DND-41 (cell line): ENCODE data around the gene DOP1B.
"Not testable (repeated sequence)": the region's sequence is repeated elsewhere in the genome, so short reads cannot be mapped to it uniquely, and the experiment has no call there.

Source experiments
- ATAC-seq: fragments of 200-7000 bp; cut with Tn5 transposase; 3 replicates; pipeline ENCODE4 v1.9.1; 2021; ENCODE audit warnings: low read depth; ENCODE audit not compliant: insufficient read depth
- DNase-seq: peaks from one replicate; pipeline ENCODE4 v3.0.0-alpha.2; 2020
- H2AFZ ChIP-seq: 2 replicates; pipeline ENCODE4 v1.6.0; 2012; ENCODE audit warnings: low read depth, low read length
- H3K27ac ChIP-seq: 2 replicates; pipeline ENCODE4 v1.5.1; 2012; ENCODE audit warnings: low read length, inconsistent platforms
- H3K27me3 ChIP-seq: fragments of 200-600 bp; sonication (generic); 2 replicates; pipeline ENCODE4 v1.6.0; 2012; ENCODE audit warnings: low read length, mild to moderate bottlenecking, inconsistent platforms; ENCODE audit not compliant: insufficient read depth, poor library complexity
- H3K36me3 ChIP-seq: 2 replicates; pipeline ENCODE4 v1.5.1; 2012; ENCODE audit warnings: low read length, inconsistent platforms; ENCODE audit not compliant: insufficient read depth
- H3K4me1 ChIP-seq: 2 replicates; pipeline ENCODE4 v1.5.1; 2012; ENCODE audit warnings: mild to moderate bottlenecking, low read length; ENCODE audit not compliant: insufficient read depth
- H3K4me2 ChIP-seq: 2 replicates; pipeline ENCODE4 v1.6.0; 2012; ENCODE audit warnings: mild to moderate bottlenecking, moderate library complexity, low read length, inconsistent platforms; ENCODE audit not compliant: insufficient read depth
- H3K4me3 ChIP-seq, 2 experiments: fragments of 200-600 bp in 1 of 2; shearing (Covaris generic) in 1 of 2; 2 replicates each; pipeline ENCODE4 v1.5.1; 2012 to 2016; ENCODE audit warnings: inconsistent platforms in 2 of 2, low read length in 2 of 2, mild to moderate bottlenecking in 2 of 2, low read depth in 1 of 2, moderate library complexity in 1 of 2
- H3K79me2 ChIP-seq: 2 replicates; pipeline ENCODE4 v1.6.0; 2012; ENCODE audit warnings: low read length, inconsistent platforms; ENCODE audit not compliant: insufficient read depth
- H3K9ac ChIP-seq: 2 replicates; pipeline ENCODE4 v1.6.0; 2012; ENCODE audit warnings: low read depth, mild to moderate bottlenecking, inconsistent platforms, low read length, moderate library complexity
- H3K9me3 ChIP-seq: 2 replicates; pipeline ENCODE4 v1.5.1; 2012; ENCODE audit warnings: low read length, moderate library complexity, mild to moderate bottlenecking, inconsistent platforms; ENCODE audit not compliant: insufficient read depth, severe bottlenecking
- H4K20me1 ChIP-seq: 2 replicates; pipeline ENCODE4 v1.6.0; 2012; ENCODE audit warnings: low read length; ENCODE audit not compliant: insufficient read depth
- CTCF ChIP-seq: IDR thresholded peaks from 2 replicates; pipeline ENCODE4 v1.5.1; 2012; ENCODE audit warnings: borderline replicate concordance, low read length, moderate library complexity, mild to moderate bottlenecking; ENCODE audit not compliant: poor library complexity, severe bottlenecking; ENCODE audit errors: extremely low read depth
- EZH2 ChIP-seq: IDR thresholded peaks from 3 replicates; pipeline ENCODE4 v1.6.1; 2012; ENCODE audit warnings: borderline replicate concordance, low read depth, mild to moderate bottlenecking, moderate library complexity, low read length, inconsistent platforms; ENCODE audit not compliant: severe bottlenecking

Gene DOP1B

GRCh38 chr21:36199021-36199420 lies 42.4 kb downstream of the DOP1B start:
- no peaks in the 10 kb centered on the region for H4K20me1 ChIP-seq
- no peaks in the 10 kb centered on the region for H3K4me1 ChIP-seq
- H2AFZ ChIP-seq: no peak overlapping the region
- no peaks in the 10 kb centered on the region for H3K79me2 ChIP-seq
- no peaks in the 10 kb centered on the region for H3K27me3 ChIP-seq
- no peak overlapping the region for H3K4me2 ChIP-seq
- no peaks in the 10 kb centered on the region for H3K9me3 ChIP-seq
- H3K9ac ChIP-seq: no peak overlapping the region
- ATAC-seq: no peak
- peaks cover 7% of the 10 kb centered on the region; the same call in 1 of the 2 replicates for H3K36me3 ChIP-seq
- H3K27ac ChIP-seq: no peak overlapping the region
- no peak for DNase-seq
- TF ChIP-seq CTCF (no peak), EZH2 (no peak)
- H3K4me3 ChIP-seq: no peak overlapping the region

GRCh38 chr21:36199575-36199974 lies 43.0 kb downstream of the DOP1B start:
- H3K9me3 ChIP-seq, DNase-seq, H3K4me3 ChIP-seq, H3K27me3 ChIP-seq, H4K20me1 ChIP-seq, H2AFZ ChIP-seq, H3K9ac ChIP-seq, H3K27ac ChIP-seq, ATAC-seq, H3K36me3 ChIP-seq, H3K4me1 ChIP-seq, H3K79me2 ChIP-seq, H3K4me2 ChIP-seq: not testable (repeated sequence)

GRCh38 chr21:36200081-36200561 lies 43.5 kb downstream of the DOP1B start:
- Histone ChIP-seq H3K9ac (no peak overlapping the region), H3K9me3 (no peaks in the 10 kb centered on the region), H2AFZ (no peak overlapping the region), H3K4me2 (no peak overlapping the region), H3K4me3 (no peak overlapping the region), H3K36me3 (peaks cover 7% of the 10 kb centered on the region; the same call in 1 of the 2 replicates), H3K4me1 (no peaks in the 10 kb centered on the region), H3K27ac (no peak overlapping the region), H3K27me3 (no peaks in the 10 kb centered on the region), H3K79me2 (no peaks in the 10 kb centered on the region), H4K20me1 (no peaks in the 10 kb centered on the region)
- no peak for TF ChIP-seq EZH2
- TF ChIP-seq CTCF: no peak
- DNase-seq: no peak
- ATAC-seq: no peak

GRCh38 chr21:36202726-36203602 lies 46.3 kb downstream of the DOP1B start:
- H3K4me1 ChIP-seq: no peaks in the 10 kb centered on the region
- H3K4me3 ChIP-seq: no peak overlapping the region
- no peaks in the 10 kb centered on the region for H3K9me3 ChIP-seq
- H3K27me3 ChIP-seq: no peaks in the 10 kb centered on the region
- no peak for ATAC-seq
- peaks cover 7% of the 10 kb centered on the region; the same call in 1 of the 2 replicates for H3K36me3 ChIP-seq
- H3K79me2 ChIP-seq: no peaks in the 10 kb centered on the region
- no peak overlapping the region for H3K9ac ChIP-seq
- no peaks in the 10 kb centered on the region for H4K20me1 ChIP-seq
- H3K4me2 ChIP-seq: no peak overlapping the region
- TF ChIP-seq EZH2: no peak
- no peak for DNase-seq
- H3K27ac ChIP-seq: no peak overlapping the region
- H2AFZ ChIP-seq: no peak overlapping the region
